Lower leg skin (tissue), 4 donors: ENCODE measurements around the gene SELENOO. TPM values are rescaled to one million over a fixed set of nuclear protein-coding genes. Genes with fewer than 3 reads are reported as not detected.

Source experiments
- DNase-seq, 2 donors: peaks; one replicate each; pipeline ENCODE4 v3.0.0-alpha.2; 2019; ENCODE audit warnings: low spot score in 2 of 2
- H3K4me3 ChIP-seq: fragments of 200-600 bp; sonication (generic); 2 replicates; pipeline ENCODE4 v1.5.1; 2017; ENCODE audit warnings: mild to moderate bottlenecking, low read depth; ENCODE audit not compliant: poor library complexity, severe bottlenecking
- POLR2A ChIP-seq, 2 donors: fragments of 450-650 bp; IDR thresholded peaks; one replicate each; pipeline ENCODE4 v1.6.1; 2016 to 2017; ENCODE audit warnings: antibody characterized with exemption in 2 of 2, mild to moderate bottlenecking in 1 of 2, moderate library complexity in 1 of 2
- whole genome bisulfite sequencing, 2 donors: methylation state at CpG; one replicate each; pipeline ENCODE4 v1.1.5; 2018; 5-methylcytosine and 5-hydroxymethylcytosine counted together
- intact Hi-C: fragments of 100-400 bp; cut with DNase I; formaldehyde crosslinking; loops from one replicate; pipeline ENCODE4 v1.15.0; 2023; ENCODE audit warnings: low total_unique reads
- total RNA-seq, 4 donors: library from RNA; depleted of rRNA; stranded (reverse); fragments of >200 nt; gene quantifications; one replicate each; pipeline ENCODE4 v1.1.0, GENCODE V29; 2016
- TF ChIP-seq, protein P1 (sequence below), 3 donors: fragments of 450-650 bp; IDR thresholded peaks; one replicate each; pipeline ENCODE4 v1.5.1; 2016; ENCODE audit warnings: antibody characterized with exemption in 3 of 3, mild to moderate bottlenecking in 3 of 3, moderate library complexity in 2 of 3

Gene SELENOO
- total RNA-seq, 4 donors from 2014 or later, result 33.3 to 52.3 (median 43.1) TPM

DNA sequence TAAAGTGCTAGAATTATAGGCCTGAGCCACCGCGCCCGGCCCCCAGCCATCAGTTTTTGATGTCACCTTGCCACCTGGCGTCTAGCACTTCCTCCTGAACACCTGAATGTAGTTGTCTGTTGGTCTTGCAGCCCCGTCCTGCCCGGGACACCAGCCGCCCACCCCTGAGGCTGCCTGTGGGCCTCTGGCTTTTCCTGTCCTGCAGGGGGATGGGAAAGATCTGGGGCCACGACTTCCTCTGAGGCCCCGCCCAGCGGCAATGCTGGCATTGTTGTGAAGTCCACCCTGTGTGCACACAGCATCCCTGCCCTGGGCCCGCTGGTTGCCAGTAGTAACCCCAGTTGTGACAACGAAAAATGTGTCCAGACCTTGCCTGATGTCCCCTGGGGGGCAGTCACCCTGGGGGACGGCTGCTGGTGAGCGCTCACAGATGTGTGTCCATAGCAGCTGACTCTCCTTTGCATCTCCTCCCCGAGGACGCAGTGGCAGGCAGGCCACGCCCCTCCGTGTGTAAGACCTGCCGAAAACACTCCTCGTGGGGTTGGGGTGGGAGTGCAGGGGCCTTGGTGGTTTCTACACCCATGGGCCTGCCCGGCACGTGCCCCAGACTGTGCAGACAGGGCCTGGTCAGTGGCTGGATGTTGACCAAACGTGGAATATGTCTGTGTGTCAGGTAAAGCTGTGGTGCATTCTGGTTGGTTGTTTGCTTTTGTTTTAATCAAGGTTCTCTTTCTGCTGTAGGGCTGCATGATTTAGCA, 6.8 kb downstream of the SELENOO start:
- 77 to 78% methylated on average over 11 to 18 of the region's 23 CpGs for WGBS, 2 donors

GRCh38 chr22:50208430-50208938, 7.7 kb downstream of the SELENOO start:
- H3K4me3 ChIP-seq, result no peak overlapping the region
- TF ChIP-seq, protein P1, sequence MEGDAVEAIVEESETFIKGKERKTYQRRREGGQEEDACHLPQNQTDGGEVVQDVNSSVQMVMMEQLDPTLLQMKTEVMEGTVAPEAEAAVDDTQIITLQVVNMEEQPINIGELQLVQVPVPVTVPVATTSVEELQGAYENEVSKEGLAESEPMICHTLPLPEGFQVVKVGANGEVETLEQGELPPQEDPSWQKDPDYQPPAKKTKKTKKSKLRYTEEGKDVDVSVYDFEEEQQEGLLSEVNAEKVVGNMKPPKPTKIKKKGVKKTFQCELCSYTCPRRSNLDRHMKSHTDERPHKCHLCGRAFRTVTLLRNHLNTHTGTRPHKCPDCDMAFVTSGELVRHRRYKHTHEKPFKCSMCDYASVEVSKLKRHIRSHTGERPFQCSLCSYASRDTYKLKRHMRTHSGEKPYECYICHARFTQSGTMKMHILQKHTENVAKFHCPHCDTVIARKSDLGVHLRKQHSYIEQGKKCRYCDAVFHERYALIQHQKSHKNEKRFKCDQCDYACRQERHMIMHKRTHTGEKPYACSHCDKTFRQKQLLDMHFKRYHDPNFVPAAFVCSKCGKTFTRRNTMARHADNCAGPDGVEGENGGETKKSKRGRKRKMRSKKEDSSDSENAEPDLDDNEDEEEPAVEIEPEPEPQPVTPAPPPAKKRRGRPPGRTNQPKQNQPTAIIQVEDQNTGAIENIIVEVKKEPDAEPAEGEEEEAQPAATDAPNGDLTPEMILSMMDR (IDR thresholded peaks at IDR 0.05), result no peak
- TF ChIP-seq POLR2A (IDR thresholded peaks at IDR 0.05), result no peak
- no peak for DNase-seq
- intact Hi-C loops, result loop anchor here (10.0 kb wide), 1 partner anchor 54 kb away; no protein-coding TSS in a partner anchor
- 85 to 86% methylated on average over 19 to 22 of the region's 22 CpGs for WGBS, 2 donors

More for the DNA sequence above, 6.8 kb downstream of the SELENOO start:
- TF ChIP-seq, protein P1 (IDR thresholded peaks at IDR 0.05), result no peak
- TF ChIP-seq POLR2A (IDR thresholded peaks at IDR 0.05), result no peak
- intact Hi-C loops, result loop anchor here (10.0 kb wide), 1 partner anchor 53 kb away; no protein-coding TSS in a partner anchor
- no peak for DNase-seq
- H3K4me3 ChIP-seq, result no peak overlapping the region

DNA sequence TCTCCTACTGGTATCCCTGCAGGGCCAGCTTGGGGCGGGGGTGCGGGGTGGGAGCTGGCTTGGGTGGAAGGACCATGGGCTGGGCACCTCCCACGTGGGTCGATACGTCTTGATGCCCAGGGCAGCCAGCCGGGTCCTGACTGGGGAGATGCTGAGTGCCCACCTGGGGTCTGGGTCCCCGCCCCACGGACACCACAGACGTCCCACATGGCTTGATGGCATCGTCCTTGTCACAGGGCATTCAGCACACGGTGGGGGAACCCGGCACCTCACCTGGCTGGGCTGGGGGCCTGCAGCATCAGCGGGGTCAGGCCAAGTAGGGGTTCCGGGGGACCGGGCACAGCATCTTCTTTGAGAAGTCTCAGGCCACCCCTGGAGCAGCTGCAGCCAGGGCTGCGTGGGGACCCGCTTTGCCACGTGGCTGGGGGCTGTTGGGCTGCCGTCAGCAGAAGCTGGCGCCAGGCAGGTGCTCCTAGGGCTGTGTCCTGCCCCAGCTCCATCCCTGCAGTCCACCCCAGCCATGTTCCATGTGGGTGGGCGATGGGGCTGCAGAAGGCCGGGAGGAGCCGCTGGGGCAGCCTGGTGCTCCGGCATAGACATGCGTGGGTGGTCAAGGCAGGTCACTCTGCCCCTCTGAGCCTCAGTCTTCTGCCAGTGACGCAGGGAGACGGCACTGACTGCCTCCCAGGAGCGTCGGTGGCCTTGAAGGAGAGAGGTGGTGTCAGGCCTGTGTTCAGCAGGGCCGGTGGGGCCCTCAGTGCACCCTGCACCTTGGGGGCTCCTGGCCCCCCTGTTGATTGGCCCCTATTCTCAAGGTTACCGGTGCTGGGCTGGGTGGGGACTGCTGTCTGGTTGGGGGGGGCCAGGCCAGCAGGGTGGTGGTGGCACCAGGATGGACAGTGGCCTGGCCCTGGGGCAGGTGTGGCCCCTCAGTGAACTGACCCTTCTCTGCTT, 8.4 kb downstream of the SELENOO start:
- TF ChIP-seq, protein P1 (IDR thresholded peaks at IDR 0.05), result no peak
- no peak for TF ChIP-seq POLR2A (IDR thresholded peaks at IDR 0.05)
- intact Hi-C loops, result loop anchor here (10.0 kb wide), 1 partner anchor 54 kb away; no protein-coding TSS in a partner anchor

DNA sequence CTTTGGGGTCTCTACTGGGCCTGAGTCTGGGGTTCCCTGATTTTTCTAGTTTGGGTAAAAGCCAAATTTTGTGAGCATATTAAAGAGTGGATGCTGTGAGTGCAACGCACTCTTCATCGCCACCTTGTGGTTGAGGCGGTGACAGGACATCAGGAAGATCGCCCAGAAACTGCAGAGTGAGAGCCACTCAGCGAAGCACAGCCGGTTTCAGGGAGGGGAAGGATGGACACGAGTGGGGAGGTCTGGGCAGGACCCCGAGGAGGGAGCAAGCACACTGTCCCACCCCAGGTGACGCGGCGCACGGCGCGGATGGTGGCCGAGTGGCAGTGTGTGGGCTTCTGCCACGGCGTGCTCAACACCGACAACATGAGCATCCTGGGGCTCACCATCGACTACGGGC, 9.1 kb downstream of the SELENOO start:
- no peak for DNase-seq
- intact Hi-C loops, result loop anchor here (10.0 kb wide), 1 partner anchor 55 kb away; no protein-coding TSS in a partner anchor
- no peak overlapping the region for H3K4me3 ChIP-seq
- no peak for TF ChIP-seq POLR2A (IDR thresholded peaks at IDR 0.05)
- TF ChIP-seq, protein P1 (IDR thresholded peaks at IDR 0.05), result peak in 1 of 3 donors; percentile 42
- 50 to 63% methylated on average over 17 to 20 of the region's 20 CpGs for WGBS, 2 donors

More for the DNA sequence above, 8.4 kb downstream of the SELENOO start:
- WGBS, 2 donors, result 76 to 77% methylated on average over 25 to 30 of the region's 31 CpGs
- DNase-seq, result peak in 1 of 2 donors; percentile 84
- no peak overlapping the region for H3K4me3 ChIP-seq

DNA sequence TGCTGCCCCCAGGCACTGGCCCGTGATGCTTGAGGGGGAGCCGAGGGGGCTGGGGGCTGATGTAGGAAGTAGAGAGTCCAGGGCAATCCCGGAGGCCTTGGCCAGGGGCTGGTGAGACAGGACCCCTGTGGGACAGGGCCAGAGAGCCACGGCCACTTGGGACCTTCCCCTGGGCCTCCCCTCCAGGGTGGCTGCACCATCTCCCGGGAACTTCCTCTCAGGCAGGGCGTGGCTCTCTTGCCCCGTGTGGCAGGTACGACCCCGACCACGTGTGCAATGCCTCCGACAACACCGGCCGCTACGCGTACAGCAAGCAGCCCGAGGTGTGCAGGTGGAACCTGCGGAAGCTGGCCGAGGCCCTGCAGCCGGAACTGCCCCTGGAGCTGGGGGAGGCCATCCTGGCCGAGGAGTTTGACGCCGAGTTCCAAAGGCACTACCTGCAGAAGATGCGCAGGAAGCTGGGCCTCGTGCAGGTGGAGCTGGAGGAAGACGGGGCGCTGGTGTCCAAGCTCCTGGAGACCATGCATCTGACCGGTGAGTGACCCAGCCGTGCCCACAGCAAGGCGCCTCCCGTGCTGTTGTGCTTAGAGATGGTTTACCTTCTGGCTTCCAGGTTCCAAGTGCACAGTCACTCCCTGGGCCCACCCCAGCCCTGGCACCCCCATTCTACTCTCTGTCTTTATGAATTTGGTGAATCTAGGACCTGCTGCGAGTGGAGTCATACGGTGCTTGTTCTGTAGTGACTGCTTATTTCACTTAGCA, 9.7 kb downstream of the SELENOO start:
- no peak for DNase-seq
- intact Hi-C loops, result no loop called here
- TF ChIP-seq, protein P1 (IDR thresholded peaks at IDR 0.05), result no peak
- no peak for TF ChIP-seq POLR2A (IDR thresholded peaks at IDR 0.05)
- H3K4me3 ChIP-seq, result no peak overlapping the region
- 88 to 90% methylated on average over 16 to 31 of the region's 32 CpGs for WGBS, 2 donors
